Measurements from ENCODE around the gene POLR2E.

DNA sequence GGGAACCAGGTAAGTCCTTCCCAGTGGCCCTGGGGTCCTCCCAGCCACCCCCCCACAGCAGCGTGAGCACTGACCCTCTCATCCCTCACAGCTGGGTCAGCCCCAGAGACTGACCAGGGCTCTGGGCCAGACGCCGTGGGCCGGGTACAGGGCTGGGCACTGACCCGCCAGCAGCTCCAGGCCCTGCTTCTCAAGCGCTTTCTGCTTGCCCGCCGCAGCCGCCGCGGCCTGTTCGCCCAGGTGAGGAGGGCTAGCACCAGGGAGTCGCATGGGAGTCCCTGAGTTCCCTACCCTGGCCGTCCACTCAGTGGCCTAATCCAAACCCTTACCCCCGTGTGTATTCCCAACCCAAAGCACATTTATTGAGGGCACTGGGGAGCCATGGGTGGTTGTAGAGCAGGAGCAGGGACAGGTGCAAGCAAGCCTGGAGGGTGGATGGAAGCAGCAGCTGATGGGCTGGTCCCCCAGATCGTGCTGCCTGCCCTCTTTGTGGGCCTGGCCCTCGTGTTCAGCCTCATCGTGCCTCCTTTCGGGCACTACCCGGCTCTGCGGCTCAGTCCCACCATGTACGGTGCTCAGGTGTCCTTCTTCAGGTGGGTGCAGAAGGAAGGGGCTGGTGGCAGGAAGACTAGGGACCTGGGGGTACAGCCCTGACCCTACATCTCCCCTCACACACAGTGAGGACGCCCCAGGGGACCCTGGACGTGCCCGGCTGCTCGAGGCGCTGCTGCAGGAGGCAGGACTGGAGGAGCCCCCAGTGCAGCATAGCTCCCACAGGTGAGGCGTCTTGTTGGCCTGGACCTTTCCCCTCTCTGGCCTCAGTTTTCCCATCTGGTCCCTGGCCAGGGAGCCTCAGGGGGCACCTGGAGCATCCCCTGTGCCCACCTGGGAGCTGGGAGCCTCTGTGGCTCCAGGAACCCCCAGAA lies 40.8 kb downstream of the POLR2E start:
- TF ChIP-seq YY1 (IDR thresholded peaks at IDR 0.05; ENCODE audit: low read depth) (no peak), EP300 (IDR thresholded peaks at IDR 0.05; ENCODE audit: borderline replicate concordance in 1 of 2, low read depth in 1 of 2, low read length in 1 of 2) (no peak), EZH2phosphoT487 (IDR thresholded peaks at IDR 0.05; ENCODE audit: borderline replicate concordance, low read depth) (no peak), MEF2A (IDR thresholded peaks at IDR 0.05; ENCODE audit: borderline replicate concordance, low read depth) (no peak), RFX5 (IDR thresholded peaks at IDR 0.05; ENCODE audit: low read length) (no peak), TCF12 (IDR thresholded peaks at IDR 0.05) (no peak)
- TF ChIP-seq, protein P1, sequence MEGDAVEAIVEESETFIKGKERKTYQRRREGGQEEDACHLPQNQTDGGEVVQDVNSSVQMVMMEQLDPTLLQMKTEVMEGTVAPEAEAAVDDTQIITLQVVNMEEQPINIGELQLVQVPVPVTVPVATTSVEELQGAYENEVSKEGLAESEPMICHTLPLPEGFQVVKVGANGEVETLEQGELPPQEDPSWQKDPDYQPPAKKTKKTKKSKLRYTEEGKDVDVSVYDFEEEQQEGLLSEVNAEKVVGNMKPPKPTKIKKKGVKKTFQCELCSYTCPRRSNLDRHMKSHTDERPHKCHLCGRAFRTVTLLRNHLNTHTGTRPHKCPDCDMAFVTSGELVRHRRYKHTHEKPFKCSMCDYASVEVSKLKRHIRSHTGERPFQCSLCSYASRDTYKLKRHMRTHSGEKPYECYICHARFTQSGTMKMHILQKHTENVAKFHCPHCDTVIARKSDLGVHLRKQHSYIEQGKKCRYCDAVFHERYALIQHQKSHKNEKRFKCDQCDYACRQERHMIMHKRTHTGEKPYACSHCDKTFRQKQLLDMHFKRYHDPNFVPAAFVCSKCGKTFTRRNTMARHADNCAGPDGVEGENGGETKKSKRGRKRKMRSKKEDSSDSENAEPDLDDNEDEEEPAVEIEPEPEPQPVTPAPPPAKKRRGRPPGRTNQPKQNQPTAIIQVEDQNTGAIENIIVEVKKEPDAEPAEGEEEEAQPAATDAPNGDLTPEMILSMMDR (IDR thresholded peaks at IDR 0.05), result no peak
- TF ChIP-seq, protein P2, sequence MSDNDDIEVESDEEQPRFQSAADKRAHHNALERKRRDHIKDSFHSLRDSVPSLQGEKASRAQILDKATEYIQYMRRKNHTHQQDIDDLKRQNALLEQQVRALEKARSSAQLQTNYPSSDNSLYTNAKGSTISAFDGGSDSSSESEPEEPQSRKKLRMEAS (IDR thresholded peaks at IDR 0.05; ENCODE audit: low read depth), result no peak
- TF ChIP-seq, protein P3, sequence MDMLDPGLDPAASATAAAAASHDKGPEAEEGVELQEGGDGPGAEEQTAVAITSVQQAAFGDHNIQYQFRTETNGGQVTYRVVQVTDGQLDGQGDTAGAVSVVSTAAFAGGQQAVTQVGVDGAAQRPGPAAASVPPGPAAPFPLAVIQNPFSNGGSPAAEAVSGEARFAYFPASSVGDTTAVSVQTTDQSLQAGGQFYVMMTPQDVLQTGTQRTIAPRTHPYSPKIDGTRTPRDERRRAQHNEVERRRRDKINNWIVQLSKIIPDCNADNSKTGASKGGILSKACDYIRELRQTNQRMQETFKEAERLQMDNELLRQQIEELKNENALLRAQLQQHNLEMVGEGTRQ (IDR thresholded peaks at IDR 0.05; ENCODE audit: borderline replicate concordance, low read depth, low read length), result no peak
- TF ChIP-seq, protein P4, sequence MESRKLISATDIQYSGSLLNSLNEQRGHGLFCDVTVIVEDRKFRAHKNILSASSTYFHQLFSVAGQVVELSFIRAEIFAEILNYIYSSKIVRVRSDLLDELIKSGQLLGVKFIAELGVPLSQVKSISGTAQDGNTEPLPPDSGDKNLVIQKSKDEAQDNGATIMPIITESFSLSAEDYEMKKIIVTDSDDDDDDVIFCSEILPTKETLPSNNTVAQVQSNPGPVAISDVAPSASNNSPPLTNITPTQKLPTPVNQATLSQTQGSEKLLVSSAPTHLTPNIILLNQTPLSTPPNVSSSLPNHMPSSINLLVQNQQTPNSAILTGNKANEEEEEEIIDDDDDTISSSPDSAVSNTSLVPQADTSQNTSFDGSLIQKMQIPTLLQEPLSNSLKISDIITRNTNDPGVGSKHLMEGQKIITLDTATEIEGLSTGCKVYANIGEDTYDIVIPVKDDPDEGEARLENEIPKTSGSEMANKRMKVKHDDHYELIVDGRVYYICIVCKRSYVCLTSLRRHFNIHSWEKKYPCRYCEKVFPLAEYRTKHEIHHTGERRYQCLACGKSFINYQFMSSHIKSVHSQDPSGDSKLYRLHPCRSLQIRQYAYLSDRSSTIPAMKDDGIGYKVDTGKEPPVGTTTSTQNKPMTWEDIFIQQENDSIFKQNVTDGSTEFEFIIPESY (IDR thresholded peaks at IDR 0.05; ENCODE audit: borderline replicate concordance, low read depth), result no peak
- TF ChIP-seq, protein P5, sequence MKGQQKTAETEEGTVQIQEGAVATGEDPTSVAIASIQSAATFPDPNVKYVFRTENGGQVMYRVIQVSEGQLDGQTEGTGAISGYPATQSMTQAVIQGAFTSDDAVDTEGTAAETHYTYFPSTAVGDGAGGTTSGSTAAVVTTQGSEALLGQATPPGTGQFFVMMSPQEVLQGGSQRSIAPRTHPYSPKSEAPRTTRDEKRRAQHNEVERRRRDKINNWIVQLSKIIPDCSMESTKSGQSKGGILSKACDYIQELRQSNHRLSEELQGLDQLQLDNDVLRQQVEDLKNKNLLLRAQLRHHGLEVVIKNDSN (IDR thresholded peaks at IDR 0.05; ENCODE audit: borderline replicate concordance, low read depth), result no peak
